Muscle layer of colon (tissue), 2 donors: ENCODE results near the gene COL27A1.
"Not testable (repeated sequence)": the region's sequence is repeated elsewhere in the genome, so short reads cannot be mapped to it uniquely, and the experiment has no call there.

Experiments
- H3K27ac ChIP-seq: one replicate; pipeline ENCODE4 v1.7.0; 2013; ENCODE audit warnings: low read depth, mild to moderate bottlenecking, low read length, moderate library complexity
- H3K27me3 ChIP-seq, 2 donors: one replicate each; pipeline ENCODE4 v1.7.0; 2013; ENCODE audit warnings: low read length in 2 of 2, mild to moderate bottlenecking in 2 of 2; ENCODE audit not compliant: insufficient read depth in 2 of 2, control insufficient read depth in 1 of 2
- H3K36me3 ChIP-seq: one replicate; pipeline ENCODE4 v1.7.0; 2013; ENCODE audit warnings: mild to moderate bottlenecking, low read length; ENCODE audit not compliant: insufficient read depth
- H3K4me1 ChIP-seq: one replicate; pipeline ENCODE4 v1.7.0; 2013; ENCODE audit warnings: mild to moderate bottlenecking, low read length; ENCODE audit not compliant: insufficient read depth
- H3K4me3 ChIP-seq, 2 donors: one replicate each; pipeline ENCODE4 v1.7.0; 2013; ENCODE audit warnings: low read length in 2 of 2, low read depth in 1 of 2, mild to moderate bottlenecking in 1 of 2, moderate library complexity in 1 of 2
- H3K9ac ChIP-seq: one replicate; pipeline ENCODE4 v1.7.0; 2013; ENCODE audit warnings: low read length
- H3K9me3 ChIP-seq: one replicate; pipeline ENCODE4 v1.7.0; 2013; ENCODE audit warnings: mild to moderate bottlenecking, low read length
- donor health status: abdominal sarcoma.
- donor health status: Adenocarcinoma of cecum.

Gene COL27A1

GRCh38 chr9:114184866-114185265, 29.5 kb downstream of the COL27A1 start:
- H3K9me3 ChIP-seq, result no peaks in the 10 kb centered on the region
- H3K27ac ChIP-seq, result no peak overlapping the region
- peaks cover 20% of the 10 kb centered on the region for H3K4me1 ChIP-seq
- no peak overlapping the region for H3K4me3 ChIP-seq
- H3K36me3 ChIP-seq, result no peaks in the 10 kb centered on the region
- H3K9ac ChIP-seq, result no peak overlapping the region
- no peaks in the 10 kb centered on the region for H3K27me3 ChIP-seq

GRCh38 chr9:114185570-114186490, 30.5 kb downstream of the COL27A1 start:
- Histone ChIP-seq H3K4me1 (peaks cover 10% of the 10 kb centered on the region), H3K27ac (no peak overlapping the region), H3K27me3 (no peaks in the 10 kb centered on the region), H3K9ac (no peak overlapping the region), H3K36me3 (no peaks in the 10 kb centered on the region), H3K4me3 (no peak overlapping the region), H3K9me3 (no peaks in the 10 kb centered on the region)

GRCh38 chr9:114186605-114187289, 31.4 kb downstream of the COL27A1 start:
- Histone ChIP-seq H3K36me3 (no peaks in the 10 kb centered on the region), H3K27me3 (no peaks in the 10 kb centered on the region), H3K4me1 (peaks cover 1% of the 10 kb centered on the region), H3K4me3 (no peak overlapping the region), H3K9ac (no peak overlapping the region), H3K9me3 (no peaks in the 10 kb centered on the region), H3K27ac (no peak overlapping the region)

- no peaks in the 10 kb centered on the region for H3K9me3 ChIP-seq
- H3K4me3 ChIP-seq, result no peak overlapping the region
Observed at GRCh38 chr9:114187827-114188226, 32.5 kb downstream of the COL27A1 start.

GRCh38 chr9:114189823-114190562, 34.7 kb downstream of the COL27A1 start:
- Histone ChIP-seq H3K27ac (no peak overlapping the region), H3K27me3 (no peaks in the 10 kb centered on the region), H3K4me1 (no peaks in the 10 kb centered on the region), H3K9me3 (no peaks in the 10 kb centered on the region), H3K9ac (no peak overlapping the region), H3K4me3 (no peak overlapping the region), H3K36me3 (no peaks in the 10 kb centered on the region)

More at GRCh38 chr9:114187827-114188226, 32.5 kb downstream of the COL27A1 start:
- no peak overlapping the region for H3K9ac ChIP-seq
- no peaks in the 10 kb centered on the region for H3K4me1 ChIP-seq
- no peaks in the 10 kb centered on the region for H3K27me3 ChIP-seq
- H3K27ac ChIP-seq, result no peak overlapping the region
- H3K36me3 ChIP-seq, result no peaks in the 10 kb centered on the region

- Histone ChIP-seq H3K4me1 (no peaks in the 10 kb centered on the region), H3K4me3 (no peak overlapping the region), H3K9ac (no peak overlapping the region), H3K9me3 (no peaks in the 10 kb centered on the region), H3K36me3 (no peaks in the 10 kb centered on the region), H3K27me3 (no peaks in the 10 kb centered on the region), H3K27ac (no peak overlapping the region)
Observed at GRCh38 chr9:114190563-114190905, 35.2 kb downstream of the COL27A1 start.

- H3K4me1 ChIP-seq, H3K27me3 ChIP-seq, H3K9ac ChIP-seq, H3K4me3 ChIP-seq, H3K27ac ChIP-seq, H3K9me3 ChIP-seq, H3K36me3 ChIP-seq: not testable (repeated sequence)
Observed at GRCh38 chr9:114191402-114191801, 36.1 kb downstream of the COL27A1 start.

- Histone ChIP-seq H3K9ac (no peak overlapping the region), H3K27ac (no peak overlapping the region), H3K9me3 (no peaks in the 10 kb centered on the region), H3K4me1 (no peaks in the 10 kb centered on the region), H3K4me3 (no peak overlapping the region), H3K36me3 (no peaks in the 10 kb centered on the region), H3K27me3 (no peaks in the 10 kb centered on the region)
Observed at GRCh38 chr9:114192539-114192938, 37.2 kb downstream of the COL27A1 start.

GRCh38 chr9:114193090-114193489, 37.8 kb downstream of the COL27A1 start:
- Histone ChIP-seq H3K27ac (no peak overlapping the region), H3K36me3 (no peaks in the 10 kb centered on the region), H3K4me1 (no peaks in the 10 kb centered on the region), H3K4me3 (no peak overlapping the region), H3K9ac (no peak overlapping the region), H3K27me3 (no peaks in the 10 kb centered on the region), H3K9me3 (no peaks in the 10 kb centered on the region)

- H3K9me3 ChIP-seq, result no peaks in the 10 kb centered on the region
Observed at GRCh38 chr9:114196117-114196516, 40.8 kb downstream of the COL27A1 start.

GRCh38 chr9:114196979-114197622, 41.8 kb downstream of the COL27A1 start:
- Histone ChIP-seq H3K27ac (no peak overlapping the region), H3K36me3 (no peaks in the 10 kb centered on the region), H3K4me3 (no peak overlapping the region), H3K27me3 (no peaks in the 10 kb centered on the region), H3K4me1 (no peaks in the 10 kb centered on the region), H3K9me3 (no peaks in the 10 kb centered on the region), H3K9ac (no peak overlapping the region)

More at GRCh38 chr9:114196117-114196516, 40.8 kb downstream of the COL27A1 start:
- no peak overlapping the region for H3K9ac ChIP-seq
- H3K27me3 ChIP-seq, result no peaks in the 10 kb centered on the region
- no peak overlapping the region for H3K4me3 ChIP-seq
- H3K36me3 ChIP-seq, result no peaks in the 10 kb centered on the region
- no peak overlapping the region for H3K27ac ChIP-seq
- H3K4me1 ChIP-seq, result no peaks in the 10 kb centered on the region
